Activated CD4-positive, alpha-beta T cell treated with anti-CD3 and anti-CD28 coated beads, Interleukin-2, amount 50 U/mL, for 16 hours (primary cell): ENCODE measurements around the gene CCNYL1.

Experiments
- DNase-seq: peaks from one replicate; pipeline ENCODE4 v3.0.0-alpha.2; 2020

Gene CCNYL1

GRCh38 chr2:207767461-207768167 lies 56.2 kb downstream of the CCNYL1 start:
- DNase-seq, result no peak

DNA sequence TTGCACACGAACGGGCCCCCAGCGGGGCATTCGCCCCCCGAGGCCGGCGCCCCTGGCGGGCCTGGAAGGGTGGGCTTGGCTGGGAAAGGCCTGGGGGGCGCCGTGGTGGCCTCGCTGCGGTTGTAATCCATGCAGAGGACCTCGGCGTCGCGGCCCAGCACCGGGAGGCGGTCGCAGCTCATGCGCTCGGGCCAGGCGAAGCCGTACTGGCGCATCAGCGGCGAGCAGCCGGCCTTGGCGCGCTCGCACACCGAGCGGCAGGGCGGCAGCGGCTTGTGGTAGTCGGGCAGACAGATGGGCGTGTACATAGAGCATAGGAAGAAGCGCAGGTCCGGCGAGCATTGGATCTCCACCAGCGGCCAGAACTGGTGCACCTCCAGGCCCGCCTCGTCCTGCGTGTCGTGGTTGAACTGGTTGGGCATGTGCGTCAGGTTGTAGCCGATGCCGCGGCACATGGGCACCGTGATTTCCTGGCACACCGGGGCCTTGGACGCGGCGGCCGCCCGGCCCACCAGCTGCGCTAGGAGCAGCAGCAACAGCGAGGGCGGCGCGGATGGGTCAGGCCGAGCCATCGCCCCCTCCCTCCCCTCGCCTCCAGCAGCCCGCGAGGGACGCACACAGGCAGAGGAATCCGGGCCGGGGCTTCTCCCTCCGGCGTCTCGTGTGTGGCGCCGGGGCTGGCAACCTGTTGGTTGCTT lies 56.9 kb downstream of the CCNYL1 start:
- DNase-seq, result peak; percentile 34

- DNase-seq, result no peak
Observed at GRCh38 chr2:207768866-207769596, 57.6 kb downstream of the CCNYL1 start.

GRCh38 chr2:207770602-207771404 lies 59.4 kb downstream of the CCNYL1 start:
- no peak for DNase-seq

GRCh38 chr2:207771421-207771820 lies 60.0 kb downstream of the CCNYL1 start:
- no peak for DNase-seq

DNA sequence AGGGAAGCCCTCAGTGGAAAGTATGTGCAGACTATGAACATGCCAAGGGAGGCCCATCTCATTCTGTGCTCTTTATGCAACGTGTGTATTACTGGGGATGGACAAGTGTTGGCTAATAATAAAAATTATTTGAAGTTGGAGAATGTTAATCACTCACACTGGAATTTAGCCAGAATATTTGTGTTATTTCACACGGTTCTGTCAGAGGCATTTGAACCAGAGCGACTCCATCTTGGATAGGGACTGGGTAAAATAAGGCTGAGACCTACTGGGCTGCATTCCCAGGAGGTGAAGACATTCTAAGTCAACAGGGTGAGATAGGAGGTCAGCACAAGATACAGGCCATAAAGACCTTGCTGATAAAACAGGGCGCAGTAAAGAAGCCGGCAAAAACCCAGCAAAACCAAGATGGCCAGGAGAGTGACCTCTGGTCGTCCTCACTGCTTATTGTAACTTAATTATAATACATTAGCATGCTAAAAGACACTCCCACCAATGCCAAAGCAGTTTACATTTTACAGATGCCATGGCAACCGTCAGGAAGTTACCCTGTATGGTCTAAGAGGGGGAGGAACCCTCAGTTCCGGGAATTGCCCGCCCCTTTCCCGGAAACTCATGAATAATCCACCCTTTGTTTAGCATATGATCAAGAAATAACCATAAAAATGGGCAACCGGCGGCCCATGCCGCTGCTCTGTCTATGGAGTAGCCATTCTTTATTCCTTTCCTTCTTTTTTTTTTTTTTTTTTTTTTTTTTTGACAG lies 60.8 kb downstream of the CCNYL1 start:
- peak; percentile 25 for DNase-seq

DNA sequence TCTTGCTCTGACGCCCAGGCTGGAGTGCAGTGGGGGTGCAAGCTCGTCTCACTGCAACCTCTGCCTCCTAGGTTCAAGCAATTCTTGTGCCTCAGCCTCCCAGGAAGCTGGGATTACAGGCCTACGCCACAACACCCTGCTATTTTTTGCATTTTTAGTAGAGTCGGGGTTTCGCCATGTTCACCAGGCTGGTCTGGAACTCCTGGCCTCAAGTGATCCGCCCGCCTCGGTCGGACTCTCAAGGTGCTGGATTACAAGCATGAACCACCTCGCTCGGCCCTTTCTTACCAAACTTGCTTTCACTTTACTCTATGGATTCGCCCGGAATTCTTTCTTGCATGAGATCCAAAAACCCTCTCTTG lies 61.4 kb downstream of the CCNYL1 start:
- no peak for DNase-seq

GRCh38 chr2:207775473-207775872 lies 64.0 kb downstream of the CCNYL1 start:
- DNase-seq, result no peak

DNA sequence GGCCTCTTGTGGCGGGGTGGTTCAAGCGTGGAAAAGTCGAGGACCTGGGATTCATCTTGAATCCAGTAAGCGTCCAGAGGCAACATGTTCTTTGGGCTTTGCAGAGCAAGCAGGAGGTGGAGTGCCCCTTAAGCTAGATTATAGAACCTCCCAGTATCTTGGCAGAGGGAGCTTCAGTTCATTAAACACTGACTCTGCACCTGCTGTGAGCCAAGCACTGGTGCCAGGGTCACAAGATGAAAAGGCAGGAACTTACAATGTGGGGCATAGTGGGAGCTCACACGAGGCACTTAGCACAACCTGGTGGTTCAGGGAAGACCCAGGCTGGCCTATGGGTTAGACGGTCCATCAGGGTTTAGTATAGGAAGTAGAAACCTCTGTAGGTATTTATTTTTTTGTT lies 65.7 kb downstream of the CCNYL1 start:
- no peak for DNase-seq

GRCh38 chr2:207778298-207778882 lies 67.0 kb downstream of the CCNYL1 start:
- DNase-seq, result no peak

DNA sequence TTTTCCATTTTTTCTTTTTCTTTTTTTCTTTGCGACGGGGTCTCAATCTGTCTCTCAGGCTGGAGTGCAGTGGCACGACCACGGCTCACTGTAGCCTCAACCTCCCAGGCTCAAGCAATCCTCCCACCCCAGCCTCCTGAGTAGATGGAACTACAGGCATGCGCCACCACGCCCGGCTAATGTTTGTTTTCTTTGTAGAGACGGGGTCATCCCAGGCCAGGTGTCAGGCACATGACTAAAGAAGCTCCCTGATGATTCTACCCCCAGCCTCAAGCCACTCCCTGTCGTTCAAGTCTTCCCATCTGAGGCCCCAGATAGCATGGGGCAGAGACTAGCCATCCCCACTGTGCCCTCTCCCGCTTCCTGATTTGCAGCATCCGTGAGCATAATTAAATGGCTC lies 68.1 kb downstream of the CCNYL1 start:
- no peak for DNase-seq

DNA sequence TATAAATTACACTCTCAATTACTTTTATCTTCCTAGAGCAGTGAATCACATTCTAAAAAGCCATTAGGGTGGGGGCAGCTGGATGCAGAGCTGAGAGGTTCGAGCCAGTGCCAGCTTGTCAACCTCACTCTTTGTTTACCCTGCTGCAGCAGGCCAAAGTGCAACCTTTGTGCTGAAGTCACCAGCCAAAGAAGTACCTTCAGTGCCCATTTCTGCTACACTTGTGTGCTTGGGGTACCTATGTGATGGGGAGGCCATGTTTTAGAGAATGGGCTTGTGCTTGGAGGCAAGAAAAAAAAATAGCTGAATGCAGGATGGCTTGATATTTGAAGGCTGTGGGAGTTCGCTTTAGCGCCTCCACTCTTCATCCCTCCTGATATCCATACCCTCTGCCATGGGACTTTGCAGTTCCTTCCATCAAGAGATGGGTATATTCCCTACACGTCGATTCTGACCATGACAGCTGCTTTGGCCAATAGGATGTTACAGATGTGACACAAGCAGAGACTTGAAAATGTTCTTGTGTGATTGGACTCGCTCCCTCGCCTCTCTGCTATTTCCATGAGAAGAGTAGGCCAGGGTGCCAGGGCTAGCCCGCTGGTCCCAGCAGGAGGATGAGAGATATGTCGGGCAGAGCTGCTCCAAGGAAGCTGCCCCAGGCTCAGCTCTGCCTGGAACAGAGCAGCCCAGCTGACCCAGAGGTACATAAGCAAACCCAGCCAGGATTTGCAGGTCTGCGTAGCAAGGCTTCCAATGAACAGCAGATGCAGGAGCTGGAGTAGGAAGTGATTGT lies 71.0 kb downstream of the CCNYL1 start:
- no peak for DNase-seq

- no peak for DNase-seq
Observed at GRCh38 chr2:207783514-207783913, 72.1 kb downstream of the CCNYL1 start.

DNA sequence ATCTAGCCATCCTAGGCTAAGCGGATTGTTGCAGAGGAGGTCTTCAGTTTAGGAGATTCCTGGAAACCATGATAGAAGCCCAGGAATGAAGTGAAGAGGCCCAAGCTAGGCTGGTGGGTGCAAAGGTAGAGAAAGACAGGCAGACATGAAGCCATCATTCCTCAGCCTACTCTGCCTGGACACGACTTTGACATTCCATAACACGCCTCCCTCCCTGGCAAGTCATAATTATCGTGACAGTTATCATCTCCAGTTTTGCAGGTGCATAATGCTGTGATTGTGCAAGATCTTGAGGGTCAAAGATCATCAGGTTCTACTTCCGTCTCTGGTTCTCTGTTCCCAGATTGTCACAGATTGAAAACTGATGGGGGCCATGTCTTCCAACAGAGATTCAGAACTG lies 73.5 kb downstream of the CCNYL1 start:
- DNase-seq, result no peak

DNA sequence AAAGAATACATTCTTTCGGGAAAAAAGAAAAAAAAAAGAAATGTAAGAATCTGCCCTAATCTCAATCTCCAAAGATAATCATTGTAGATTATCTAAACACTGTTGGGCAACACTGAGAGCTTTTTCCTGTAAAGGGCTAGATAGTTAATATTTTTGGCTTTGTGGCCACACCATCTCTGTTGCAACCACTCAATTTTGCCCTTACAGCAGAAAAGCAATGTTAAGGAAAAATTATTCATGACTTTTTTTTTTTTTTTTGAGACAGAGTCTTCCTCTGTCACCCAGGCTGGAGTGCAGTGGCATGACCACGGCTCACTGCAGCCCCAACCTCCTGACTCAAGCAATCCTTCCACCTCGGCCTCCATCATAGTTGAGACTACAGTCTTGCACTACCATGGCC lies 75.6 kb downstream of the CCNYL1 start:
- no peak for DNase-seq

DNA sequence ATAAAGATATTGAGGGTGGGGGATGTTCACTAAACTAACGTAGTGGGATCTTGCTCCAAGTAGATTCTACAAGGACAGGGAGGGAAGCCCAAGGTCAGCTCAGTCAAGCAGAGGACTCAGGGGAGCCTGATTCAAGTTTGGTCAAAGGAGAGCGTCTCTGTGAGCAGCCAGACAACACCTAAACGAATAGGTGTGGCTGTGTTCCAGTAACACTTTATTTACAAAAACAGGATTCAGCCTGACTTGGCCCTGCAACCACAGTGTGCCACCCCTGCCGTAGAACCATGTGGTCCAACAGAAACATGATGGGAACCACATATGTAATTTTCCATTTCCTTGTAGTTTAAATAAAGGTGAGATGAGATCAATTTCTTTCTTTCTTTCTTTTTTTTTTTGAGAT lies 76.4 kb downstream of the CCNYL1 start:
- no peak for DNase-seq

DNA sequence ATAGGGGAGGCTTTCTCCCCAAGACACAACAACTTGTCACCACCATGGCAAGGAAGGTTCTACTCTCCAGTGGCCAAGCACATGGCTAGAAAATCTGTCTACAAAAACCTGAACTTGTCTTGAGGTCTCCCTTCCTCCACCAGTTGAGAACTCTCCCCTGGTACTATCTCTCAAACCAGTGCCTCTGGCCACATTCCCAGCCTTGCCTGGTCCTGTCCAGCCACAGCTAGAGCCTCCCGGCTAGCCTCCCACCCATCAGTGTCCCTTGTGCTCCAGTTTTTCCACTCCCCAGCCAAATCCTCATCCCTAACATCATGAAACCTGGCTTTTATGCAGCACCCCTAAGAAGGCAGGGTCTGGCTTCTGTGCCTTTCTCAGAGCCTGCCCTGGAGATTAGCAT lies 79.5 kb downstream of the CCNYL1 start:
- DNase-seq, result no peak

GRCh38 chr2:207791579-207792243 lies 80.3 kb downstream of the CCNYL1 start:
- DNase-seq, result no peak

DNA sequence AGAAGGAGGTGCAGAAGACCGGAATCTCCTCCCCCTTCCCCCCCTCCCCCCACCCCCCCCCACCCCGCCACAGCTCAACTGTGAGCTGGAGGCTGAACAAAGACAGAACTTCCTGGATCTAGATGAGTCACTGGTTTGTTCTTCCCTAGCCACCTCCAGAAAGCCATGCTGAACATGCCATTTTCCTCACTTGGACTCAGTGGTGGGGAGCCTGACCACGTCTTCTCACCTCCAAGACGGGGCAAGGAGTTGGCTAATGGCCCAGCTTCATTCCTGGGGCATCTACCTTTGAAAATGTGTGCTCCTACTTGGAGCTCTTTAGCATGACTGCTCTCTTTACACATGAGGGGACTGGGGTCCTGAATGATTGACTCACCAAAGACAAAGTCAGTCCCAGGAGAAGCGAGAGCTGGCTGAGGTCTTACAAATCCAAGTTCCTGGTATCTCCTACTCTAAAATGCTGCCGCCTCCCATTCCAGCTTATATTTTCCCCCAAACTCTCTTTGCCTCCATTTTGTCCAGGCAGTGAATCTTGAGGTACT lies 80.9 kb downstream of the CCNYL1 start:
- no peak for DNase-seq
